Measurements from ENCODE around the gene EYA3.

The EYA3 gene

DNA sequence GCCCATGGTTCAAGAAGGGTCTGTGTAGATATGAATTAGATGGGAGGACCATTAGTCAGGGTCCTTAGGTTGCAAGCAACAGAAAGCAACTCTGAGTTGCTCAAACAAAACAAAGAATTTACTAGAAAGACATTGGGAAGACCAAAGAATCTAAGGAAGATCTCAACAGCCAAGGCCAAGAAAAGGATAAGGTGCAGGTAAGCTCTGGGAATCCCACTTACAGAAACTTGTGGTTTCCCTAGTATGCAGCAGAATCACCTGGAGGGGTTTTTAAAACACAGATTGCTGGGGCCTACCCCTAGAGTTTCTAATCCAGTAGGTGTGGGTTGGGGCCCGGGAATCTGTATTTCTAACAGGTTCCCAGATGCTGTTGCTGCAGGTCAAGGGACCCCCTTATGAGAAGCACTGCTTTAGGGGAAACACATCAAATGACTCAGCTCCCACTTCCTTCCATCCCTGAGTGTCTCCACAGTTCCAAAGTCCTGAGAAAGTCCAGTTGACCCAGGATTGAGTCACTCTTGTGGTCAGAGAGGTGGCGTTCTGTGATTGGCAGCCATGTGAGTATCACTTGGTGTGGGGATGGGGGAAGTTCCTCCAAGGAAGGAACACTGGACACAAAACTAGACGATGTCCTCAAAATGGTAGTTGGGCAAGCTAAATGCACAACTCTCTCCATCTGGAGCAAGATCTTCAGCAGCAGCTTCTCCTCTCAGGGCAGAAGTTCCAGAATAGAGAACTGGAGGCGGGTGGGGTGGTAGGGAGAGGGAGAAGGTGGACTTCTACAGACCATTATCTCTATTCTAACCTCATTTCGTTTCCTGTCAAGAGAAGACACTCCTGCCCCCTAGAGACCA is 24.2 kb upstream of the EYA3 start:
- FAIRE-seq (no peak), DNase-seq (ENCODE audit: insufficient read length, low spot score) (no peak)
- no peak for TF ChIP-seq CTCF (IDR thresholded peaks at IDR 0.05; ENCODE audit: insufficient read depth, missing control alignments)

DNA sequence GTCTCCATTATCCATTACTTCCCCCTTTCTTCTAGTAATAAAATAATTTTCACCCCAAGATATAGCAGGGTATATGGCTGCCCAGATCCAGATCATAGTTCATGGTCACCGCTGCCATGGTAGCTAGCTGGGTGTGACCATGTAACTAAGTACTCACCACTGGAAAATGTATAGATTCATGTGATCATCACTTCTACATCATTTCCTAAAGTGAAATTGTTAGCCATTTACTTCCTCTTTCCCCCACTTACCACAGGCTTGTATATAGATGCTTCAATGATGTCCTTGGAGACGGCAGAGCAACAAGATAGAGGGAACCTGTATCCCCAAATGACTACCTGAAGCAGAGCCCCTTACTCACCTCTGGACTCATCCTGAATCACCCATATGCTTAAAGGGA is 22.7 kb upstream of the EYA3 start:
- DNase-seq (ENCODE audit: insufficient read length, low spot score) = no peak
- no peak for FAIRE-seq
- no peak for TF ChIP-seq CTCF (IDR thresholded peaks at IDR 0.05; ENCODE audit: insufficient read depth, missing control alignments)

DNA sequence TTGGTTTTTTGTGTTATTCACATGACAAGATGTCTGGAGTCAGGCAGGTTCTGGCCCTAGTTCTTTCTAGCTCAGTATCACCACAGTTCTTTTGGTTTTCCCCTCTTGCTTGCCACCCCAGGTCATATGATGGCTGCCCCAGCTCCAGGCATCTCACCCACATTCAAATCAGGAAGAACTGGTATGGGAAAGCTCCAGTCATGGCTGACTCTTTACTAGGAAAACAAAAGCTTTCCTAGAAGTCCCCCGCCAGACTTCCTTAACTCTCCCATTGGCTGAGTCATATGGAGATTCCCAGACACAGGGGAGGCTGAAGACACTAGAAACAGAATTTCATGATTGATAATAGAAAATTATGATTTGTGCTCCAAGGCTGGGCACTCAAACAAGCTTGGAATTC is 22.1 kb upstream of the EYA3 start:
- no peak for DNase-seq (ENCODE audit: insufficient read length, low spot score)
- TF ChIP-seq CTCF (IDR thresholded peaks at IDR 0.05; ENCODE audit: insufficient read depth, missing control alignments) = no peak
- no peak for FAIRE-seq

DNA sequence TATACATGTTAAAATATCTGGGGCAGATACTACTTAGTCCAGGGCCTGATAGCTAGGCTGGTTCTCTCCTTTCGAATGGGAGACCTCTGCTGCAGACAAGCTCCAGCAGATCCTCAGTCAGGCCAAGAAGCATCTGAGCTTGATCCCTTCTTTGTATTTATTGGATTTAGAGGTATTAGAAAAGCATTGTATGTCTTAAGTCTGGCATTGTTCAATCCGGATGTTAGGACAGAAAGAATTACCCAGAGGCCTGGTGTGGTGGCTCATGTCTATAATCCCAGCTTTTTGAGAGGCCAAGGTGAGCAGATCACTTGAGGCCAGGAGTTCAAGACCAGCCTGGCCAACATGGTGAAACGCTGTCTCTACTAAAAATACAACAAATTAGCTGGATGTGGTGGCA is 21.2 kb upstream of the EYA3 start:
- no peak for TF ChIP-seq CTCF (IDR thresholded peaks at IDR 0.05; ENCODE audit: insufficient read depth, missing control alignments)
- FAIRE-seq = no peak
- DNase-seq (ENCODE audit: insufficient read length, low spot score) = no peak

- DNase-seq (ENCODE audit: insufficient read length, low spot score) (no peak), FAIRE-seq (no peak)
- no peak for TF ChIP-seq CTCF (IDR thresholded peaks at IDR 0.05; ENCODE audit: insufficient read depth, missing control alignments)
Observed at GRCh38 chr1:28108001-28108400, 19.6 kb upstream of the EYA3 start.

GRCh38 chr1:28104866-28105467 is 16.6 kb upstream of the EYA3 start:
- no peak for DNase-seq (ENCODE audit: insufficient read length, low spot score)
- no peak for TF ChIP-seq CTCF (IDR thresholded peaks at IDR 0.05; ENCODE audit: insufficient read depth, missing control alignments)
- no peak for FAIRE-seq

DNA sequence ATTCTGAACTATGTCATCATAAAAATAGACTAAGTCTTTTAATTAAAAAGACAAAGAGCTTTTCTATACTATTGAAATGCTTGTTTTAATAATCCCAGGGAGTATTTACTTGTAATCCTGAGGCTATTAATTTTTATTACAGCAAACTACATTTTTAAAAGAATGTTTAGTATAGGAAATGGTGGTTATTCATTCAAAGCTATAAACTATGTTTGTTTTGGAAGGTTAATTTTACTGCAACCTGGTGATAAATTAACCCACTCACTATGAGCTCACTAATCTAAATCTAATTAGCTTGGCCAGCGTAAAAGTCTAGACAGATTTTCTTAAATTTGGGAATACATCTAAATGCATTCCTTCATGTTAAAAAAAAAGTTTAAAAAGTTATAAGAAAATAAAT is 13.8 kb upstream of the EYA3 start:
- DNase-seq (ENCODE audit: insufficient read length, low spot score) (no peak), FAIRE-seq (no peak)
- no peak for TF ChIP-seq CTCF (IDR thresholded peaks at IDR 0.05; ENCODE audit: insufficient read depth, missing control alignments)

All from D721Med (cell line).